GM12878 (cell line): ENCODE results near the gene MACROD2.

ENCODE experiments used
- BCL3 ChIP-seq: IDR thresholded peaks from 2 replicates; pipeline ENCODE4 v1.6.1; 2011; ENCODE audit warnings: borderline replicate concordance, low read depth, mild to moderate bottlenecking, moderate library complexity, low read length; ENCODE audit not compliant: insufficient read depth, poor library complexity, severe bottlenecking
- CBX5 ChIP-seq: sonication (generic); IDR thresholded peaks from 2 replicates; pipeline ENCODE4 v1.6.1; 2016; ENCODE audit warnings: low read depth, moderate library complexity, mild to moderate bottlenecking, inconsistent platforms
- CTCF ChIP-seq, 3 experiments: IDR thresholded peaks in 2 of 3; conservative IDR thresholded peaks in 1 of 3; 2 replicates each; pipeline ENCODE4 v1.5.1; 2011; ENCODE audit warnings: low read depth in 3 of 3, low read length in 3 of 3, mild to moderate bottlenecking in 3 of 3, control low read depth in 2 of 3, moderate library complexity in 2 of 3, inconsistent platforms in 1 of 3, mixed read lengths in 1 of 3; ENCODE audit not compliant: control insufficient read depth in 2 of 3, insufficient read depth in 1 of 3; ENCODE audit errors: extremely low read depth in 1 of 3
- EZH2 ChIP-seq: IDR thresholded peaks from 2 replicates; pipeline ENCODE4 v1.6.1; 2012; ENCODE audit warnings: low read depth, mild to moderate bottlenecking, control low read depth, inconsistent platforms, low read length, borderline replicate concordance; ENCODE audit not compliant: control insufficient read depth
- HDAC2 ChIP-seq: fragments of 200-600 bp; sonication (generic); IDR thresholded peaks from 2 replicates; pipeline ENCODE4 v1.6.1; 2017
- POLR2A ChIP-seq: IDR thresholded peaks from 2 replicates; pipeline ENCODE4 v1.6.1; 2011; ENCODE audit warnings: low read depth, mild to moderate bottlenecking, low read length
- RFX5 ChIP-seq: IDR thresholded peaks from 2 replicates; pipeline ENCODE4 v1.6.1; 2011; ENCODE audit warnings: low read depth, low read length, improper control_type of control experiment

GRCh38 chr20:15550116-15550870, 1555.0 kb downstream of the MACROD2 start:
- TF ChIP-seq CTCF (IDR thresholded peaks at IDR 0.05 in 2 of 3, conservative IDR thresholded peaks at IDR 0.05 in 1 of 3; ENCODE audit: control insufficient read depth in 2 of 3, extremely low read depth in 1 of 3, insufficient read depth in 1 of 3, low read depth in 3 of 3, low read length in 3 of 3), result no peak
- TF ChIP-seq CBX5, result no peak
- TF ChIP-seq HDAC2, result no peak
- TF ChIP-seq EZH2, result no peak
- TF ChIP-seq POLR2A, result no peak
- TF ChIP-seq BCL3, result no peak
- TF ChIP-seq RFX5, result no peak
